Measurements from ENCODE around the gene KLF7.

KLF7 gene

GRCh38 chr2:207148020-207148419, 17.7 kb downstream of the KLF7 start:
- DNase-seq (ENCODE audit: low spot score), result no peak

- no peak for DNase-seq (ENCODE audit: low spot score)
Measured at GRCh38 chr2:207144173-207144785, 21.5 kb downstream of the KLF7 start.

GRCh38 chr2:207143215-207144172, 22.3 kb downstream of the KLF7 start:
- no peak for DNase-seq (ENCODE audit: low spot score)

GRCh38 chr2:207142461-207142860, 23.3 kb downstream of the KLF7 start:
- no peak for DNase-seq (ENCODE audit: low spot score)

- DNase-seq (ENCODE audit: low spot score), result no peak
Measured at GRCh38 chr2:207141386-207141785, 24.4 kb downstream of the KLF7 start.

GRCh38 chr2:207140265-207140664, 25.5 kb downstream of the KLF7 start:
- no peak for DNase-seq (ENCODE audit: low spot score)

GRCh38 chr2:207139552-207139951, 26.2 kb downstream of the KLF7 start:
- no peak for DNase-seq (ENCODE audit: low spot score)

- DNase-seq (ENCODE audit: low spot score), result no peak
Measured at GRCh38 chr2:207138627-207139297, 27.0 kb downstream of the KLF7 start.

GRCh38 chr2:207137596-207138337, 28.0 kb downstream of the KLF7 start:
- DNase-seq (ENCODE audit: low spot score), result no peak

GRCh38 chr2:207136874-207137273, 28.9 kb downstream of the KLF7 start:
- no peak for DNase-seq (ENCODE audit: low spot score)

- no peak for DNase-seq (ENCODE audit: low spot score)
Measured at GRCh38 chr2:207135801-207136457, 29.8 kb downstream of the KLF7 start.

- no peak for DNase-seq (ENCODE audit: low spot score)
Measured at GRCh38 chr2:207135340-207135739, 30.4 kb downstream of the KLF7 start.

GRCh38 chr2:207133820-207134519, 31.8 kb downstream of the KLF7 start:
- DNase-seq (ENCODE audit: low spot score), result no peak

- no peak for DNase-seq (ENCODE audit: low spot score)
Measured at GRCh38 chr2:207133458-207133819, 32.3 kb downstream of the KLF7 start.

GRCh38 chr2:207132019-207132418, 33.7 kb downstream of the KLF7 start:
- no peak for DNase-seq (ENCODE audit: low spot score)

GRCh38 chr2:207131594-207131993, 34.2 kb downstream of the KLF7 start:
- DNase-seq (ENCODE audit: low spot score), result no peak

- no peak for DNase-seq (ENCODE audit: low spot score)
Measured at GRCh38 chr2:207130958-207131521, 34.7 kb downstream of the KLF7 start.

GRCh38 chr2:207129821-207130220, 35.9 kb downstream of the KLF7 start:
- no peak for DNase-seq (ENCODE audit: low spot score)

- no peak for DNase-seq (ENCODE audit: low spot score)
Measured at GRCh38 chr2:207128867-207129266, 36.9 kb downstream of the KLF7 start.

GRCh38 chr2:207126724-207127308, 38.9 kb downstream of the KLF7 start:
- DNase-seq (ENCODE audit: low spot score), result no peak

All from hematopoietic multipotent progenitor cell treated with erythropoietin and hydrocortisone succinate and interleukin-3 and kit ligand, for 15 days (in vitro differentiated cells).